Fibroblast of lung (primary cell): ENCODE results near the gene BHMT2.

ENCODE experiments used
- CTCF ChIP-seq, 2 donors: IDR thresholded peaks in 1 of 2; conservative IDR thresholded peaks in 1 of 2; 1 replicate in 1 of 2; 2 replicates in 1 of 2; pipeline ENCODE4 v1.5.1; 2011 to 2012; ENCODE audit warnings: low read length in 2 of 2, control low read depth in 1 of 2, inconsistent platforms in 1 of 2, low read depth in 1 of 2, mild to moderate bottlenecking in 1 of 2
- EZH2 ChIP-seq: IDR thresholded peaks from 2 replicates; pipeline ENCODE4 v1.5.1; 2012; ENCODE audit warnings: low read length, control low read depth, mild to moderate bottlenecking; ENCODE audit errors: missing control alignments

- TF ChIP-seq CTCF (conservative IDR thresholded peaks at IDR 0.05 in 1 of 2, IDR thresholded peaks at IDR 0.05 in 1 of 2; ENCODE audit: low read depth in 1 of 2, low read length in 2 of 2) (no peak), EZH2 (no peak)
Measured at GRCh38 chr5:79047199-79047598, 22.4 kb upstream of the BHMT2 start.
